ENCODE results near the gene DSG2.

Gene DSG2

DNA sequence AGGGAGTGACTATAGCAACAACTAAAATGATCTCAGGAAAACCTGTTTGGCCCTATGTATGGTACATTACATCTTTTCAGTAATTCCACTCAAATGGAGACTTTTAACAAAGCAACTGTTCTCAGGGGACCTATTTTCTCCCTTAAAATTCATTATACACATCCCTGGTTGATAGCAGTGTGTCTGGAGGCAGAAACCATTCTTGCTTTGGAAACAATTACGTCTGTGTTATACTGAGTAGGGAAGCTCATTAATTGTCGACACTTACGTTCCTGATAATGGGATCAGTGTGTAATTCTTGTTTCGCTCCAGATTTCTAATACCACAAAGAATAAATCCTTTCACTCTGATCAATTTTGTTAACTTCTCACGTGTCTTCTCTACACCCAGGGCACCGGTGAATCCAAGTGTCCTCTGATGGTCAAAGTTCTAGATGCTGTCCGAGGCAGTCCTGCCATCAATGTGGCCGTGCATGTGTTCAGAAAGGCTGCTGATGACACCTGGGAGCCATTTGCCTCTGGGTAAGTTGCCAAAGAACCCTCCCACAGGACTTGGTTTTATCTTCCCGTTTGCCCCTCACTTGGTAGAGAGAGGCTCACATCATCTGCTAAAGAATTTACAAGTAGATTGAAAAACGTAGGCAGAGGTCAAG lies 94.7 kb downstream of the DSG2 start:
- DNase-seq = no peak

- DNase-seq = no peak
Observed at GRCh38 chr18:31595121-31595771, 97.3 kb downstream of the DSG2 start.

DNA sequence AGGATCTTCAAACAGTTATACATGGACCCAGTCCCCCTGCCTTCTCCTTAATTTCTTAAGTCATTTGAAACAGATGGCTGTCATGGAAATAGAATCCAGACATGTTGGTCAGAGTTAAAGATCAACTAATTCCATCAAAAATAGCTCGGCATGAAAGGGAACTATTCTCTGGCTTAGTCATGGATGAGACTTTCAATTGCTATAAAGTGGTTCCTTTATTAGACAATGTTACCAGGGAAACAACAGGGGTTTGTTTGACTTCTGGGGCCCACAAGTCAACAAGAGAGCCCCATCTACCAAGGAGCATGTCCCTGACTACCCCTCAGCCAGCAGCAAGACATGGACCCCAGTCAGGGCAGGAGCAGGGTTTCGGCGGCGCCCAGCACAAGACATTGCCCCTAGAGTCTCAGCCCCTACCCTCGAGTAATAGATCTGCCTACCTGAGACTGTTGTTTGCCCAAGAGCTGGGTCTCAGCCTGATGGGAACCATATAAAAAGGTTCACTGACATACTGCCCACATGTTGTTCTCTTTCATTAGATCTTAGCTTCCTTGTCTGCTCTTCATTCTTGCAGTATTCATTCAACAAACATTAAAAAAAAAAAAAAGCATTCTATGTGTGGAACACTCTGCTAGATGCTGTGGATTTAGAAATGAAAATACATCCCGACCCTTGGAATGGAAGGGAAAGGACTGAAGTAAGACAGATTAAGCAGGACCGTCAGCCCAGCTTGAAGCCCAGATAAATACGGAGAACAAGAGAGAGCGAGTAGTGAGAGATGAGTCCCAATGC lies 98.3 kb downstream of the DSG2 start:
- no peak for DNase-seq

- no peak for DNase-seq
Observed at GRCh38 chr18:31598021-31598805, 100.2 kb downstream of the DSG2 start.
